Progenitor cell of endocrine pancreas (in vitro differentiated cells): ENCODE measurements around the gene ADARB1. TPM values are rescaled to one million over a fixed set of nuclear protein-coding genes. Genes with fewer than 3 reads are reported as not detected.
A peak's percentile ranks its signal among the peaks of the same experiment; 100 is the strongest.

ENCODE experiments used
- DNase-seq: peaks from one replicate; pipeline ENCODE4 v3.0.0; 2021; ENCODE audit warnings: low spot score; ENCODE audit not compliant: unreplicated experiment
- H3K27ac Mint-ChIP-seq: 2 replicates; pipeline ENCODE4 v1.8.0; 2021; ENCODE audit warnings: mild to moderate bottlenecking, moderate library complexity, mixed read lengths
- H3K27me3 Mint-ChIP-seq: 2 replicates; pipeline ENCODE4 v1.8.0; 2021; ENCODE audit warnings: mixed read lengths
- H3K36me3 Mint-ChIP-seq: 2 replicates; pipeline ENCODE4 v1.8.0; 2022; ENCODE audit warnings: mixed read lengths; ENCODE audit not compliant: insufficient read depth
- H3K4me1 Mint-ChIP-seq: 2 replicates; pipeline ENCODE4 v1.8.0; 2021; ENCODE audit warnings: low read depth, mixed read lengths
- H3K4me3 Mint-ChIP-seq: 2 replicates; pipeline ENCODE4 v1.8.0; 2021; ENCODE audit warnings: low read depth, mild to moderate bottlenecking, moderate library complexity, mixed read lengths
- H3K9me3 Mint-ChIP-seq: 2 replicates; pipeline ENCODE4 v1.8.0; 2021; ENCODE audit warnings: low read depth, mixed read lengths
- CTCF ChIP-seq: fragments of 200-600 bp; sonication (generic); IDR thresholded peaks from one replicate; pipeline ENCODE4 v1.5.0; 2021; ENCODE audit warnings: antibody characterized with exemption, mild to moderate bottlenecking; ENCODE audit not compliant: unreplicated experiment
- total RNA-seq: library from RNA; stranded (reverse); gene quantifications from 2 replicates; pipeline ENCODE4 v1.2.1, GENCODE V29; 2021

The ADARB1 gene
- total RNA-seq, 1 donor from 2014 or later: 19.1 TPM

- no peak for DNase-seq
- Mint-ChIP-seq H3K4me3 (no peak overlapping the region), H3K27me3 (peaks cover 4% of the 10 kb centered on the region), H3K4me1 (no peaks in the 10 kb centered on the region), H3K27ac (no peak overlapping the region), H3K9me3 (no peaks in the 10 kb centered on the region), H3K36me3 (no peaks in the 10 kb centered on the region)
- no peak for TF ChIP-seq CTCF
These were observed 8.4 kb downstream of the ADARB1 start for GRCh38 chr21:45082736-45083135.

- Mint-ChIP-seq H3K4me1 (no peaks in the 10 kb centered on the region), H3K9me3 (no peaks in the 10 kb centered on the region), H3K27ac (peak overlapping the region; percentile 25), H3K27me3 (no peaks in the 10 kb centered on the region), H3K4me3 (no peak overlapping the region), H3K36me3 (no peaks in the 10 kb centered on the region)
- DNase-seq: no peak
- TF ChIP-seq CTCF: no peak
These were observed 9.7 kb downstream of the ADARB1 start for GRCh38 chr21:45084121-45084520.

DNA sequence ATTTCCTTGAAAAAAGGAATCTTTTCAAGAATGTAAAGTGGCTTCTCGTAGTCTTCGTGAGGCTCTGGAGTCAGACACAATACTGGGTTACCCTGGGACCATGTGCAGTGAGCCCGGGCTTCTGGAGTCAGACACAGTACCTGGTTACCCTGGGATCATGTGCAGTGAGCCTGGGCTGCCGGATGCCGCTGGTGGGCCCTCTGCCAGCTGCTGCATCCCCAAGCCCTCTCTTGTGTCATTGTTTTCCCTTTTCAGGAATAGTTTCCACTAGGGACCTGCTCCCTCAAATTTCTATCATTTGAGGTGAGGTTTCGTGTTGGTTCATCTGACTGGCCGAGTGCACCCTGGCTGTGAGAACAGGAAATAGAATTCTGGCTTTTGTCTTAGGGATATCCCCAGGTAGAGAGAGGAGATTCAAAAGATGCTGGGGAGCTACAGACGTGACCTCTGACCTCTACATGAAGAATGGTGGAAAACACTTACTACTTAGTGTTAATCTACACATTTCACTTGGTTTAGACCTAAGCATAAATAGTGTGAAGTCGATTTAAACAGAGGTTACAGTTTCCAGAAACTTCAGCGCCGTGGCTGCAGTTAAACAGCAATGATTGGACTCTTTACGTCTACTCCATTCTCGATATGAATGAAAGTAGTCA lies 10.6 kb downstream of the ADARB1 start:
- Mint-ChIP-seq H3K9me3 (no peaks in the 10 kb centered on the region), H3K4me1 (no peaks in the 10 kb centered on the region), H3K4me3 (no peak overlapping the region), H3K27me3 (no peaks in the 10 kb centered on the region), H3K36me3 (no peaks in the 10 kb centered on the region), H3K27ac (no peak overlapping the region)
- TF ChIP-seq CTCF: no peak
- DNase-seq: no peak

DNA sequence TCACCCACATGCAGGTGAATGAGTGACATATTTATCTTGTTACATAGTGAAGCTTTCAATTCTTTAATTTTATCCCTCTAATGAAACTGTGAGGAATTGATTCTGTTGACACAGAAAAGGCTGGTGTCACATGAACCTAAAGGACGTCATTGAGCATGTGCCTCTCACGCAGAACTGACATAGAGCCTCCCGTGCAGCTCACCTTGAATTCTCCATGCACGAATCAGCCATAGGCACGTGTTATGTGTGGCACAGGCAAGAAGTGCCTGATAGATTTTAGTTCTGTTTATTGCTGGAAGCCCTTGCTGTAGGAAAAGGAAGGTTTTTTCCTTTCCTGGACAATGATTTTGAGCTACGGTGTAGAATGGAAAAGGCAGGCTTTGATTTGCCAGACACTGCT lies 11.3 kb downstream of the ADARB1 start:
- no peaks in the 10 kb centered on the region for H3K27me3 Mint-ChIP-seq
- no peak overlapping the region for H3K4me3 Mint-ChIP-seq
- no peak overlapping the region for H3K27ac Mint-ChIP-seq
- H3K9me3 Mint-ChIP-seq: no peaks in the 10 kb centered on the region
- H3K4me1 Mint-ChIP-seq: peaks cover 1% of the 10 kb centered on the region
- DNase-seq: no peak
- no peaks in the 10 kb centered on the region for H3K36me3 Mint-ChIP-seq
- TF ChIP-seq CTCF: no peak

- H3K27ac Mint-ChIP-seq: no peak overlapping the region
- no peak overlapping the region for H3K4me3 Mint-ChIP-seq
- H3K4me1 Mint-ChIP-seq: peaks cover 2% of the 10 kb centered on the region
- H3K36me3 Mint-ChIP-seq: no peaks in the 10 kb centered on the region
- H3K27me3 Mint-ChIP-seq: no peaks in the 10 kb centered on the region
- DNase-seq: no peak
- TF ChIP-seq CTCF: no peak
- H3K9me3 Mint-ChIP-seq: no peaks in the 10 kb centered on the region
These were observed 12.1 kb downstream of the ADARB1 start for GRCh38 chr21:45086337-45086958.
